ENCODE results near the gene TMEM79.
A peak's percentile ranks its signal among the peaks of the same experiment; 100 is the strongest.
"Not testable (repeated sequence)": the region's sequence is repeated elsewhere in the genome, so short reads cannot be mapped to it uniquely, and the experiment has no call there.

TMEM79 gene

GRCh38 chr1:156308078-156308477 lies 24.0 kb downstream of the TMEM79 start:
- no peak for DNase-seq (ENCODE audit: low read depth)

GRCh38 chr1:156310962-156311361 lies 26.8 kb downstream of the TMEM79 start:
- peak; percentile 72 for DNase-seq (ENCODE audit: low read depth)
- no peak overlapping the region for H3K4me3 ChIP-seq (ENCODE audit: low read depth, low read length)
- TF ChIP-seq MAX (IDR thresholded peaks at IDR 0.05; ENCODE audit: low read depth, low read length) (no peak), CTCF (IDR thresholded peaks at IDR 0.05; ENCODE audit: low read depth, low read length) (no peak), MYC (IDR thresholded peaks at IDR 0.05; ENCODE audit: low read depth, low read length) (no peak), POLR2A (IDR thresholded peaks at IDR 0.05; ENCODE audit: extremely low read depth, insufficient read length) (no peak)

More at GRCh38 chr1:156308078-156308477, 24.0 kb downstream of the TMEM79 start:
- TF ChIP-seq POLR2A (IDR thresholded peaks at IDR 0.05; ENCODE audit: extremely low read depth, insufficient read length) (no peak), MYC (IDR thresholded peaks at IDR 0.05; ENCODE audit: low read depth, low read length) (no peak)
- H3K4me3 ChIP-seq (ENCODE audit: low read depth, low read length), result no peak overlapping the region

- DNase-seq (ENCODE audit: low read depth), result no peak
- no peak overlapping the region for H3K4me3 ChIP-seq (ENCODE audit: low read depth, low read length)
- no peak for TF ChIP-seq POLR2A (IDR thresholded peaks at IDR 0.05; ENCODE audit: extremely low read depth, insufficient read length)
Measured at GRCh38 chr1:156316909-156317308, 32.8 kb downstream of the TMEM79 start.

- no peak for TF ChIP-seq POLR2A (IDR thresholded peaks at IDR 0.05; ENCODE audit: extremely low read depth, insufficient read length)
- TF ChIP-seq CTCF (IDR thresholded peaks at IDR 0.05; ENCODE audit: low read depth, low read length), result peak; percentile 42
- DNase-seq (ENCODE audit: low read depth), result peak; percentile 40
- no peak overlapping the region for H3K4me3 ChIP-seq (ENCODE audit: low read depth, low read length)
Measured at GRCh38 chr1:156319664-156320063, 35.5 kb downstream of the TMEM79 start.

GRCh38 chr1:156320560-156320959 lies 36.4 kb downstream of the TMEM79 start:
- TF ChIP-seq MYC (IDR thresholded peaks at IDR 0.05; ENCODE audit: low read depth, low read length) (no peak), POLR2A (IDR thresholded peaks at IDR 0.05; ENCODE audit: extremely low read depth, insufficient read length) (no peak), CTCF (IDR thresholded peaks at IDR 0.05; ENCODE audit: low read depth, low read length) (no peak), MAX (IDR thresholded peaks at IDR 0.05; ENCODE audit: low read depth, low read length) (no peak)
- H3K4me3 ChIP-seq (ENCODE audit: low read depth, low read length), result no peak overlapping the region
- no peak for DNase-seq (ENCODE audit: low read depth)

GRCh38 chr1:156323179-156323578 lies 39.1 kb downstream of the TMEM79 start:
- not testable (repeated sequence) for DNase-seq (ENCODE audit: low read depth); H3K4me3 ChIP-seq (ENCODE audit: low read depth, low read length)

GRCh38 chr1:156336242-156336641 lies 52.1 kb downstream of the TMEM79 start:
- DNase-seq (ENCODE audit: low read depth), result peak; percentile 50

More at GRCh38 chr1:156336242-156336641, 52.1 kb downstream of the TMEM79 start:
- H3K4me3 ChIP-seq (ENCODE audit: low read depth, low read length), result peak overlapping the region; percentile 99
- no peak for TF ChIP-seq MYC (IDR thresholded peaks at IDR 0.05; ENCODE audit: low read depth, low read length)
- peak; percentile 27 for TF ChIP-seq CTCF (IDR thresholded peaks at IDR 0.05; ENCODE audit: low read depth, low read length)
